ENCODE measurements around the gene RAB40C.

The RAB40C gene

DNA sequence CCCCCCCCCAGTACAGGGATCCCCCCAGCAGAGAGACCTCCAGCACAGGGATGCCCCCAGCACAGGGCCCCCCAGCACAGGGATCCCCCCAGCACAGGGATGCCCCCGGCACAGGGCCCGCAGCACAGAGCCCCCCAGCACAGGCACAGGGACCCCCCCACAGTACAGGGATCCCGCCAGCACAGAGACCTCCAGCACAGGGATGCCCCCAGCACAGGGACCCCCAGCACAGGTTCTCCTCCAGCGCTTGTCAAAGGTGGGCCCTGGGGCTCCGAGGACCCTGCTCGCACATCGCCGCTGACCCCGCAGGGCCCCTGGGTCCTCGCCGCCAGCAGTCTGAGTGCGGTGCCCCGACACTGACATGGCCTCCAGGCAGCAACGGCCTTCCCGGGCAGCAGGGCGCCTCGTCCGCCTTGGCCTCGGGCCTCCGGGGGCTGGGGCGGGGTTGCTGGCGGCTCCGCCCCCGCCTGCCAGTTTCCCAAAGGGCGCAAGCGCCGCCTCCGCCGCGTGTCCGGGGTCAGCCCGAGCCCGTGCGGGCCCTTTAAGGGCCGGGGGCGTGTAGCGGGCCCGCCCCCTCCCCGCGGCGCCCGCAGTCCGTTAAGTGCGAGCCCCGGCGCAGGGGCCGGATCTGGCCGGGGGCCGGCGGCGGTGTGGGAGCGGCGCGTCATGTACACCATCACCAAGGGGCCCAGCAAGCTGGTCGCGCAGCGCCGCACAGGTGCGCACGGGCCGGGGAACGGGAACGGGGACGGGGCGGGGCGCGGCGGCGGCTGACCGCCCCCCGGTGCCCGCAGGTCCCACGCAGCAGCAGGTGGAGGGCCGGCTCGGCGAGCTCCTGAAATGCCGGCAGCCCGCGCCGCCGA lies 51.7 kb downstream of the RAB40C start, which contains the start of gene MCRIP2:
Gene MCRIP2, plus strand, starts transcription at position 503 of the 863 bp plus-strand sequence. Its CDS starts 164 bp downstream, at position 667.
- TF ChIP-seq, protein P1, sequence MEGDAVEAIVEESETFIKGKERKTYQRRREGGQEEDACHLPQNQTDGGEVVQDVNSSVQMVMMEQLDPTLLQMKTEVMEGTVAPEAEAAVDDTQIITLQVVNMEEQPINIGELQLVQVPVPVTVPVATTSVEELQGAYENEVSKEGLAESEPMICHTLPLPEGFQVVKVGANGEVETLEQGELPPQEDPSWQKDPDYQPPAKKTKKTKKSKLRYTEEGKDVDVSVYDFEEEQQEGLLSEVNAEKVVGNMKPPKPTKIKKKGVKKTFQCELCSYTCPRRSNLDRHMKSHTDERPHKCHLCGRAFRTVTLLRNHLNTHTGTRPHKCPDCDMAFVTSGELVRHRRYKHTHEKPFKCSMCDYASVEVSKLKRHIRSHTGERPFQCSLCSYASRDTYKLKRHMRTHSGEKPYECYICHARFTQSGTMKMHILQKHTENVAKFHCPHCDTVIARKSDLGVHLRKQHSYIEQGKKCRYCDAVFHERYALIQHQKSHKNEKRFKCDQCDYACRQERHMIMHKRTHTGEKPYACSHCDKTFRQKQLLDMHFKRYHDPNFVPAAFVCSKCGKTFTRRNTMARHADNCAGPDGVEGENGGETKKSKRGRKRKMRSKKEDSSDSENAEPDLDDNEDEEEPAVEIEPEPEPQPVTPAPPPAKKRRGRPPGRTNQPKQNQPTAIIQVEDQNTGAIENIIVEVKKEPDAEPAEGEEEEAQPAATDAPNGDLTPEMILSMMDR (IDR thresholded peaks at IDR 0.05; ENCODE audit: low read depth, low read length, missing control alignments): no peak
- no peak for DNase-seq (ENCODE audit: low read depth)
- in situ Hi-C loops (cut with HindIII; ENCODE audit: low sequenced_read_pairs): no loop called here
- H3K4me3 ChIP-seq (ENCODE audit: low read depth, low read length): peak within 1 kb of the TSS; percentile 59

DNA sequence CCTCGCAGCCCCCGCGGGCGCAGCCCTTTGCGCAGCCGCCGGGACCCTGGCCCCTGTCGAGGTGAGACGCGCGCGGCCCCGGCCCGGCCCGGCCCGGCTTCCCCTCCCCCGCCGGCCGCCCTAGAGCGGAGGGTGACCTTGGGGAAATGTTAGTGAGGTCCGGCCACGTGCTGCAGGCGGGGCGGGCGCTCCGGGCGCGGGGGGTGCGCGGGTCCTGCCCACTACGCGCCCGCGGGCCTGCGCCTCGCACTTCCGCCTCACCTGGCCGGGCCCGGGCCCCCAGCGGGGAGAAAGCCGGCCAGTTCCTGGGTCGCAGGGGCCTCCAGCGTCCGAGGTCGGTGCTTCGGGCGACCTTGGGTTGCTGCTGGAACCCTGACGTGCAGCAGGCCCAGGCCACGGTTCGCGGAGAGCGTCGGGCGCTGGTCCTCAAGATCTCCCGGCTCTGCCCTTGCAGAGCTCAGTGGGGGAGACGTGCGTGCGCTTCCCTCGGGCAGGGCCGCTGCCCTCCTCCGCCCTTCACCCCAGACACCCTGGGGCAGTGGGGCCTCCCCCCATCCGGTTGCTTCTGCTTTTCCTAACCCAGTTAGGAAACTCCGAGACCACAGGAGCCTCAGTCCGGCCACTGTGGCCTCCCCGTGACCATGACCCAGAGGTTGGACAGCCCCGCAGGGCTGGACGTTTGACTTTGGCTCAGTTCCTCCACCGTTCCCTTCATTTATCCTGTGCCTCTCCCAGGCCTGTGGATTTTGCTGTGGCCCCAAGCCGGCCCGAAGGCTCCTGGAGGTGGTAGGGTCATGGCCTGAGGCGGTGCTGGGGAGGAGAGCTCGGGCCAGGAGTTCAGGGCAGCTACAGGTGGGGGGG lies 52.6 kb downstream of the RAB40C start:
- in situ Hi-C loops (cut with HindIII; ENCODE audit: low sequenced_read_pairs): no loop called here
- TF ChIP-seq, protein P1 (IDR thresholded peaks at IDR 0.05; ENCODE audit: low read depth, low read length, missing control alignments): no peak
- peak overlapping the region; percentile 59 for H3K4me3 ChIP-seq (ENCODE audit: low read depth, low read length)
- no peak for DNase-seq (ENCODE audit: low read depth)

DNA sequence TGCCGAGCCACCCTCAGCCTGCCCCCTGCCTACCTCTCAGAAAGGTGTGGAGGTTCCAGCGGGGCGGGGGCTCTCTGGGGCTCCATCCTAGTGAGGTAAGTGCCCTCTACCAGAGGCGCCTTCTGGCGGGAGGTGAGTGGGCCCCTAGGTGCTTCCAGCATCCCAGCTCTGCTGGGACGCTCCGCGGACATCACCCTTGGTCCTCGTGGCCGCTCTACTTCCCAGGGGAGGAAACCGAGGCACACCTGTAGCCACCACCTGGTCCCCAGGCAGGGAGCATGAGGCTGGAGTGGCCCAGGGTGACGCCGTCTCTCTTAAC lies 53.1 kb downstream of the RAB40C start:
- H3K4me3 ChIP-seq (ENCODE audit: low read depth, low read length): peak overlapping the region; percentile 59
- in situ Hi-C loops (cut with HindIII; ENCODE audit: low sequenced_read_pairs): no loop called here
- DNase-seq (ENCODE audit: low read depth): no peak
- TF ChIP-seq, protein P1 (IDR thresholded peaks at IDR 0.05; ENCODE audit: low read depth, low read length, missing control alignments): no peak

DNA sequence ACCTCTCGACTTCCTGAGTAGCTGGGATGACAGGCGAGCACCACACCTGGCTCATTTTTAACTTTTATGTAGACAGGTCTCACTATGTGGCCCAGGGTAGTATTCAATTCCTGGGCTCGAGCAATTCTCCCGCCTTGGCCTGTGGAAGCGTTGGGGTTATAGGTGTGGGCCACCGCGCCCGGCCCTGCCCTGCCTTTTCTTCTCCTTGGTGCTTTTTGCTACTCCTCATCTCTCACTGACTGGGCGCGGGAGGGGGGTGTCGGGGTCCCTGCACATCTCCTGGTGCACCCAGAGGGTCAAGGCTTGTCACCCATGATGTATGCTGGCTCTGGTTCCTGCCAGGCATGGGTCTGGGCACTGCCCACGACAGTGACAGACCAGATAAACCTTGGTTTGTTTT lies 54.7 kb downstream of the RAB40C start:
- H3K4me3 ChIP-seq (ENCODE audit: low read depth, low read length): no peak overlapping the region
- in situ Hi-C loops (cut with HindIII; ENCODE audit: low sequenced_read_pairs): no loop called here
- DNase-seq (ENCODE audit: low read depth): no peak
- TF ChIP-seq, protein P1 (IDR thresholded peaks at IDR 0.05; ENCODE audit: low read depth, low read length, missing control alignments): no peak

DNA sequence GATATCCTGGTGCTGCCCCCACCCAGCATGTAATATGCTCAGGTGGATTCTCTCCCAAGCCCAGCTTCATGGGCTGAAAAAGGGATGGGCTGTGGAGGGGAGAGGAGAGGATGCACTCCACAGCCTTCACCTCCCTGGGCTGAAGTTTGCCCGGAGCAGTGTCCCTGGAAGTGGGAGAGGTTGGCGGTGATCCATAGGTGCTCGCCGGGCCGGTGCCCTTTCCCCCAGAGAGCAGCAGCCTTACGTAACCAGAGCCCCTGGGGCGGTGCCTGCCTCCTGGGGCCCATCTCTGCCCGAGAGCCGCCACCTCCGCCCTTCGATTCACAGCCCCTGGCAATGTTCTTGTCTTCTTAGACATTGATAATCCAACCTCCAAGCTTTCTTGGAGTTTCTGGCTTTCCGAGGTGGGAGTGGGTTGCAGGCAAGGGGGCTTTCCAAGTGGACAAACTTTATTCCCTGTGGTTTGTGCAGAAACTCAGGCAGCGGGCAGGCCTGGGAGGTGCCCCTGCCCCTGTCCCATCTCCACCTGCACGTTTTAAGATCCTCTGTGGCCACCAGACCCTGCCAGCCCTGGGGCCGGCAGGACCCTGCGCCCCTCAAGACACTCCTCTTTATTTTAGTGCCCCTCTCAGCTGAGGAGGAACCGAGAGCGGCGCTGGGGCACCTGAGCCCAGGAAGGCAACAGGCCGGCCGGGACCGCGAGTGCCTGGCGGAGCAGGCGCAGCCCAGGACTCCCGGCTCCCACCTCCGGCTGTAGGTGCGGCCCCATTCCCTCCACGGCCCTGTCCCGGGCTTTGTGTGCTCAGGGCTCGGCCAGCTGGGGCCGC lies 56.2 kb downstream of the RAB40C start:
- DNase-seq (ENCODE audit: low read depth): no peak
- TF ChIP-seq, protein P1 (IDR thresholded peaks at IDR 0.05; ENCODE audit: low read depth, low read length, missing control alignments): no peak
- H3K4me3 ChIP-seq (ENCODE audit: low read depth, low read length): no peak overlapping the region
- in situ Hi-C loops (cut with HindIII; ENCODE audit: low sequenced_read_pairs): no loop called here

DNA sequence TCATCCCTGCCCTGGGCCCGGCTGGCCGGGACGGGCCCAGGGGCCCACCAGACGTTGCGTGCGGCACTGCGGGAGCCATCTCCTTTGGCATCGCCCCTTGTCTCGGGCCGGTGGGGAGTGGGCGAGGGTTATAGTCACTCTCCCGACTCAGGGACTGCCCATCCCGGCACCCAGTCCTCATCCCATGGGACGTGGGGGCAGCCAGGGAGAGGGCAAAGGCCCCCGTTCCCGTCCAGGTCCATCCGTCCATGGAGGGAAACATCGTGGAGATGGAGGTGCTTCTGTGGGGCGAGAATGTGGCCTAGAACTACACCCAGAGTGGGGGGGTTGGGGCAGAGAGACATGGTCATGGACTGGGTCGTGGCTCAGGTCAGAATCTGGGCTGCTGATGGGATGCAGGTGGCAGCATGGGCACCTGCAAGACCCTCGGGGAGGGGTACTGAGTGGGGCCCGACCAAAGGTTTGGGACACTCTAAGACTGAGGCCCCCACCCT lies 56.9 kb downstream of the RAB40C start:
- H3K4me3 ChIP-seq (ENCODE audit: low read depth, low read length): no peak overlapping the region
- no peak for DNase-seq (ENCODE audit: low read depth)
- in situ Hi-C loops (cut with HindIII; ENCODE audit: low sequenced_read_pairs): no loop called here
- TF ChIP-seq, protein P1 (IDR thresholded peaks at IDR 0.05; ENCODE audit: low read depth, low read length, missing control alignments): no peak
